ENCODE results near the gene SESN3. TPM values are rescaled to one million over a fixed set of nuclear protein-coding genes. Genes with fewer than 3 reads are reported as not detected.
"Not testable (repeated sequence)": the region's sequence is repeated elsewhere in the genome, so short reads cannot be mapped to it uniquely, and the experiment has no call there.

Gene SESN3, protein sequence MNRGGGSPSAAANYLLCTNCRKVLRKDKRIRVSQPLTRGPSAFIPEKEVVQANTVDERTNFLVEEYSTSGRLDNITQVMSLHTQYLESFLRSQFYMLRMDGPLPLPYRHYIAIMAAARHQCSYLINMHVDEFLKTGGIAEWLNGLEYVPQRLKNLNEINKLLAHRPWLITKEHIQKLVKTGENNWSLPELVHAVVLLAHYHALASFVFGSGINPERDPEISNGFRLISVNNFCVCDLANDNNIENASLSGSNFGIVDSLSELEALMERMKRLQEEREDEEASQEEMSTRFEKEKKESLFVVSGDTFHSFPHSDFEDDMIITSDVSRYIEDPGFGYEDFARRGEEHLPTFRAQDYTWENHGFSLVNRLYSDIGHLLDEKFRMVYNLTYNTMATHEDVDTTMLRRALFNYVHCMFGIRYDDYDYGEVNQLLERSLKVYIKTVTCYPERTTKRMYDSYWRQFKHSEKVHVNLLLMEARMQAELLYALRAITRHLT
- total RNA-seq = 12.4 and 25.0 TPM in 2 replicates

DNA sequence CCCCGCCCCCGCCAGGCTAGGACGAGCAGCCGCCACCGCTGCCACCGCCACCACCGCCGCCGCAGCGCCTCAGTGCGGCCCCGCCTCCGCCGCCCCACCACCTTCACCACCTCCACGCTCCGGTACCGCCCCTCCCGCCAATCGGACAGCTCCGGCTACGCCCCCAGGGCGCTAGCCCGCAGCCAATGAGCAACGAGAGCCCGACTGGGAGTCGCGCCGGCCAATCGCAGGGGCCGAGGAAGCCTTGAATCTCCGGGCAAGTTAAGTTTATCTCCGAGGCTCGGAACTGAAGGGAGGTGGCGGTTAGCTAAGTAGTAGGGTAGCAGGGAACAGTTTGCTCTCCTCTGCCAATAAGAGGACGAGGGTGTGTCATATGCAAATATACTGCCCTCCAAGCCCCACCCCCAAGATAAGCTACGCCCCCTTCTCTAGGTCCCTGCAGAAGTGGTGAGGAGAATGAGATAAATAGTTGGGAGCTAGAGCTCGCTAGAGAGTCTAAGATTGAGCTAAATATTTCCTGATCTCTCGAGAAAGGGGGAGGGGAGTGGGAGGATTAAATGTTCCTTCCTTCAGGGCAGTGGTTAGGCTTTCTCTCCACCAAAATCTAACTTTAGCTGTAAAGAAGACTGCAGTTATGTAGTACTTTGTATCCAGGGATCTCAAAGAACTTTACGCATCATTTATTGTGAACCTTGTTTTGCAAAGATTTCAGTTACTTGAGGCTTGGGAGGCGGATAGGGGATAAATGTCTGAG is at the start of gene SESN3:
SESN3 (minus strand) TSS at position 76 of the 754 bp plus-strand sequence. CDS start 342 bp downstream, outside the sequence.
- TF ChIP-seq, protein P1, sequence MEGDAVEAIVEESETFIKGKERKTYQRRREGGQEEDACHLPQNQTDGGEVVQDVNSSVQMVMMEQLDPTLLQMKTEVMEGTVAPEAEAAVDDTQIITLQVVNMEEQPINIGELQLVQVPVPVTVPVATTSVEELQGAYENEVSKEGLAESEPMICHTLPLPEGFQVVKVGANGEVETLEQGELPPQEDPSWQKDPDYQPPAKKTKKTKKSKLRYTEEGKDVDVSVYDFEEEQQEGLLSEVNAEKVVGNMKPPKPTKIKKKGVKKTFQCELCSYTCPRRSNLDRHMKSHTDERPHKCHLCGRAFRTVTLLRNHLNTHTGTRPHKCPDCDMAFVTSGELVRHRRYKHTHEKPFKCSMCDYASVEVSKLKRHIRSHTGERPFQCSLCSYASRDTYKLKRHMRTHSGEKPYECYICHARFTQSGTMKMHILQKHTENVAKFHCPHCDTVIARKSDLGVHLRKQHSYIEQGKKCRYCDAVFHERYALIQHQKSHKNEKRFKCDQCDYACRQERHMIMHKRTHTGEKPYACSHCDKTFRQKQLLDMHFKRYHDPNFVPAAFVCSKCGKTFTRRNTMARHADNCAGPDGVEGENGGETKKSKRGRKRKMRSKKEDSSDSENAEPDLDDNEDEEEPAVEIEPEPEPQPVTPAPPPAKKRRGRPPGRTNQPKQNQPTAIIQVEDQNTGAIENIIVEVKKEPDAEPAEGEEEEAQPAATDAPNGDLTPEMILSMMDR (IDR thresholded peaks at IDR 0.05; ENCODE audit: insufficient read depth, low read length, severe bottlenecking) = peak; percentile 17
- DNase-seq (ENCODE audit: low read depth) (peak; percentile 99), FAIRE-seq (peak; percentile 99)
- H3K27me3 ChIP-seq (ENCODE audit: control insufficient read depth, insufficient read depth, low read length) = no peaks in the 10 kb centered on the region
- H3K4me3 ChIP-seq (ENCODE audit: low read depth, low read length) = peak within 1 kb of the TSS; percentile 89
- no peaks in the 10 kb centered on the region for H3K36me3 ChIP-seq (ENCODE audit: control insufficient read depth, insufficient read depth, low read length)

DNA sequence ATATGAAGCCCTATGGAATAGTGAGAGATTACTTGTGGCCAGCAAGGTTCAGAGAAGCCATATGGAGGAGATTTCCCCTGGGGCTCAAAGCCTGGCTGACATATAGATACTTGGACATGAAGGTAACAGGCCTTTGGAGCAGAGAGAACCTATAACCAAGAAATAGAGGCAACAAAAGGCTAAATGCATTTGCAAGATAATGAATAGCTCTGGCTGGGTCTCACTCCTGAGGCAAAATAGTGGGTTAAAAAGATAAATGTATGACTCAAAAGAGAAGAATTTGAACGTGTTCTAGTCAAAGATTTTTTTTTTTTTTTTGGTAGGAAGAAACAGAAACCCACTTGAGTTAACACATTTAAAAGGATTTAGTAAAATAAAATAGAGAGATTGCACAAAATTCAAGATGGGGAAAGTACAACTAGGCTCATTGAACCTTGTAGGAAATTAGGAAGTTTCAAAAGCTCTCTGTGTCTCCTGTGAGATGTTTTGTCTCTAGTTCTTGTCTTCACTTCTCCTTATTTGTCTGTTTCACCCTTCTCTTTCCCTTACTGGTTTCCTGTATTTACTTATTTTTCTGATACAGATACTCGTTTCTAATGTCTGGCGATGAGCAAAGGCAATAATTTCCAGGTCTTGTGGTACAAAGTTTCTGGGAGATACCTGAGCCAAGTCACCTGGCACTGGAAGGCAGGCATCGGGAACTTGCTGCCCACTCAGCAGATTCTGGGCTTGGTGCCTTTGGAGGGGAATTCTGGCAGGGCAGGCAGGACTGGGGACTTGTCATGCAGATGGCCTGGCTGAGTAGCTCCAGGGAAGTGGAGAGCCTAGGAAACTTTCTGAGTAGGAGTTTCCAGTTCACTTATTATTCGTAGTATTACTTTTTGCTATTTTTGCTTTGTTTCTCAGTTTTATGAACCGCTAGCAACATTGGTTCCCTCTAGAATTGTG is 49.2 kb upstream of the SESN3 start:
- H3K36me3 ChIP-seq (ENCODE audit: control insufficient read depth, insufficient read depth, low read length) = no peaks in the 10 kb centered on the region
- DNase-seq (ENCODE audit: low read depth) (peak; percentile 64), FAIRE-seq (no peak)
- H3K27me3 ChIP-seq (ENCODE audit: control insufficient read depth, insufficient read depth, low read length) = no peaks in the 10 kb centered on the region
- TF ChIP-seq, protein P1 (IDR thresholded peaks at IDR 0.05; ENCODE audit: insufficient read depth, low read length, severe bottlenecking) = no peak
- H3K4me3 ChIP-seq (ENCODE audit: low read depth, low read length) = no peak overlapping the region

DNA sequence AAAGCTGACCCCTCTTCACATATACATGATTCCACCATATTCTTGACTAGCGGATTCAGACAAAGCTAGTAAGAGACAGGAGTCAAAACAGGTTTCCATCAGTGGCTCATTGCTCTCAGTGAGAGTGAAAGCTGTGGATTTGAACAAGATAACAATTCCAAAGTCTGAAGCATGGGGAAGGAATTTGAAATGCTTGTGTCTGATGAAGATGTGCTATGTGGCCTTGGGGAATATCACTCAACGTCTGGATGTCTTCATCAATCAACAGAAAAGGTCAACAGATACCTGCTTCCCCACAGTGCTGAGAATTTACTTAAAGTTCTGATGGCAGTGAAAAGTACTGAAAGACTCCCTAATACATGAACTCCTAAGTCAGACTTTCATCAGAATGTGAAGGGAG is 46.9 kb upstream of the SESN3 start:
- FAIRE-seq = no peak
- no peaks in the 10 kb centered on the region for H3K27me3 ChIP-seq (ENCODE audit: control insufficient read depth, insufficient read depth, low read length)
- no peaks in the 10 kb centered on the region for H3K36me3 ChIP-seq (ENCODE audit: control insufficient read depth, insufficient read depth, low read length)
- DNase-seq (ENCODE audit: low read depth) = no peak
- TF ChIP-seq, protein P1 (IDR thresholded peaks at IDR 0.05; ENCODE audit: insufficient read depth, low read length, severe bottlenecking) = no peak
- no peak overlapping the region for H3K4me3 ChIP-seq (ENCODE audit: low read depth, low read length)

DNA sequence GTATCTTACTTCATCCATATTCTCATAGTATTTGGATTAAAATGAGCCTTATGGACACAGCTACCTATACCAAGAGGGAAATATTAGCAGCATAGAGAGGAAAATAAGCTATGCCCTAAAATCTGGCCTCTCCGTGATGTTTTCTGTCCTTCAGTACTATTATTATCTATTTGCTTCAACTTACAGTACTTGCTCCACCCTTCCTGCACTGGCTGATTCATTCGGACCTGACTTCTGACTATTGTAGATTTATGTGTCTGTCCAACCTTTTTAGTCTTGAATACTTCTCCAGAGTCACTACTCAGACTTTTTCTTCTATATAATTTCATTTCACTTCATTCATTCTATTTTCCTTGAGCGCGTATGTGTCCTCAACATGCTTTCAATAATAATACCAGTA is 45.1 kb upstream of the SESN3 start:
- TF ChIP-seq, protein P1 (IDR thresholded peaks at IDR 0.05; ENCODE audit: insufficient read depth, low read length, severe bottlenecking) = no peak
- H3K27me3 ChIP-seq (ENCODE audit: control insufficient read depth, insufficient read depth, low read length) = no peaks in the 10 kb centered on the region
- peak; percentile 33 for DNase-seq (ENCODE audit: low read depth)
- no peaks in the 10 kb centered on the region for H3K36me3 ChIP-seq (ENCODE audit: control insufficient read depth, insufficient read depth, low read length)
- H3K4me3 ChIP-seq (ENCODE audit: low read depth, low read length) = no peak overlapping the region
- no peak for FAIRE-seq

DNA sequence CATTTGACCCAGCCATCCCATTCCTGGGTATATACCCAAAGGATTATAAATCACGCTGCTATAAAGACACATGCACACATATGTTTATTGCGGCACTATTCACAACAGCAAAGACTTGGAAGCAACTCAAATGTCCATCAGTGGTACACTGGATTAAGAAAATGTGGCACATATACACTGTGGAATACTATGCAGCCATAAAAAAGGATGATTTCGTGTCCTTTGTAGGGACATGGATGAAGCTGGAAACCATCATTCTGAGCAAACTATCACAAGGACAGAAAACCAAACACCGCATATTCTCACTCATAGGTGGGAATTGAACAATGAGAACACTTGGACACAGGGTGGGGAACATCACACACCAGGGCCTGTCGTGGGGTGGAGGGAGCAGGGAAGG is 42.6 kb upstream of the SESN3 start:
- H3K27me3 ChIP-seq (ENCODE audit: control insufficient read depth, insufficient read depth, low read length); H3K4me3 ChIP-seq (ENCODE audit: low read depth, low read length); FAIRE-seq; DNase-seq (ENCODE audit: low read depth); H3K36me3 ChIP-seq (ENCODE audit: control insufficient read depth, insufficient read depth, low read length): not testable (repeated sequence)
